ENCODE results near the gene PTPN23.

Gene PTPN23

GRCh38 chr3:47377186-47377585 is 3.6 kb upstream of the PTPN23 start:
- H3K79me1 ChIP-seq (replicated peaks; ENCODE audit: low read length, poor library complexity, severe bottlenecking), result peaks cover 12% of the 10 kb centered on the region
- no peak overlapping the region for H2AFZ ChIP-seq (ENCODE audit: low read depth, low read length)
- no peak overlapping the region for H4K8ac ChIP-seq (ENCODE audit: low read length)
- no peak overlapping the region for H2BK12ac ChIP-seq (ENCODE audit: low read length in 2 of 2)
- no peak overlapping the region for H2AK5ac ChIP-seq (ENCODE audit: low read length, severe bottlenecking)
- no peaks in the 10 kb centered on the region for H3K27me3 ChIP-seq (ENCODE audit: control insufficient read depth in 1 of 2, insufficient read depth in 1 of 2, low read length in 2 of 2)
- H2BK5ac ChIP-seq (ENCODE audit: low read depth, low read length, poor library complexity, severe bottlenecking), result no peak overlapping the region
- H3K4me2 ChIP-seq (ENCODE audit: low read length, poor library complexity, severe bottlenecking), result no peak overlapping the region
- DNase-seq, result no peak
- no peak overlapping the region for H2BK15ac ChIP-seq (ENCODE audit: low read depth, poor library complexity, severe bottlenecking)
- no peak overlapping the region for H2BK120ac ChIP-seq (ENCODE audit: low read depth, low read length)
- no peak overlapping the region for H3K9ac ChIP-seq (ENCODE audit: low read length)
- H3K4me3 ChIP-seq (ENCODE audit: insufficient read depth in 1 of 2, low read depth in 1 of 2, low read length in 2 of 2), result no peak overlapping the region
- 96% methylated on average over 2 of the region's 2 CpGs for WGBS
- no peaks in the 10 kb centered on the region for H3K36me3 ChIP-seq (ENCODE audit: control insufficient read depth in 1 of 2, insufficient read depth in 2 of 2, low read depth in 1 of 2, low read length in 2 of 2)
- H3K27ac ChIP-seq (ENCODE audit: low read length, poor library complexity, severe bottlenecking), result no peak overlapping the region
- H3K9me3 ChIP-seq (ENCODE audit: control insufficient read depth, low read length), result no peaks in the 10 kb centered on the region
- H3K18ac ChIP-seq (ENCODE audit: low read depth in 1 of 2, low read length in 2 of 2), result no peak overlapping the region
- H3K23ac ChIP-seq (ENCODE audit: low read length in 2 of 2), result no peak overlapping the region
- H4K91ac ChIP-seq (ENCODE audit: low read length), result no peak overlapping the region
- H3K14ac ChIP-seq (ENCODE audit: low read length in 2 of 2), result no peak overlapping the region
- H3K4ac ChIP-seq (ENCODE audit: low read depth in 1 of 2, low read length in 2 of 2), result no peak overlapping the region
- peaks cover 7% of the 10 kb centered on the region for H3K4me1 ChIP-seq (ENCODE audit: control insufficient read depth, insufficient read depth, low read depth, low read length)

- DNase-seq, result no peak
- Histone ChIP-seq H3K27ac (ENCODE audit: low read length, poor library complexity, severe bottlenecking) (no peak overlapping the region), H3K4me3 (ENCODE audit: insufficient read depth in 1 of 2, low read depth in 1 of 2, low read length in 2 of 2) (peak overlapping the region in 1 of 2 experiments; percentile 93), H2AK5ac (ENCODE audit: low read length, severe bottlenecking) (no peak overlapping the region), H4K8ac (ENCODE audit: low read length) (no peak overlapping the region), H3K4me2 (ENCODE audit: low read length, poor library complexity, severe bottlenecking) (no peak overlapping the region), H3K18ac (ENCODE audit: low read depth in 1 of 2, low read length in 2 of 2) (no peak overlapping the region), H3K9ac (ENCODE audit: low read length) (no peak overlapping the region), H2BK5ac (ENCODE audit: low read depth, low read length, poor library complexity, severe bottlenecking) (no peak overlapping the region), H2BK12ac (ENCODE audit: low read length in 2 of 2) (no peak overlapping the region), H2BK120ac (ENCODE audit: low read depth, low read length) (no peak overlapping the region), H3K27me3 (ENCODE audit: control insufficient read depth in 1 of 2, insufficient read depth in 1 of 2, low read length in 2 of 2) (no peaks in the 10 kb centered on the region), H3K36me3 (ENCODE audit: control insufficient read depth in 1 of 2, insufficient read depth in 2 of 2, low read depth in 1 of 2, low read length in 2 of 2) (peaks cover 0 to 8% of the 10 kb centered on the region in 2 experiments), H3K9me3 (ENCODE audit: control insufficient read depth, low read length) (no peaks in the 10 kb centered on the region), H2AFZ (ENCODE audit: low read depth, low read length) (no peak overlapping the region), H3K23ac (ENCODE audit: low read length in 2 of 2) (no peak overlapping the region), H3K14ac (ENCODE audit: low read length in 2 of 2) (no peak overlapping the region), H3K79me1 (replicated peaks; ENCODE audit: low read length, poor library complexity, severe bottlenecking) (peaks cover 14% of the 10 kb centered on the region), H3K4me1 (ENCODE audit: control insufficient read depth, insufficient read depth, low read depth, low read length) (peaks cover 13% of the 10 kb centered on the region), H2BK15ac (ENCODE audit: low read depth, poor library complexity, severe bottlenecking) (no peak overlapping the region), H3K4ac (ENCODE audit: low read depth in 1 of 2, low read length in 2 of 2) (no peak overlapping the region), H4K91ac (ENCODE audit: low read length) (no peak overlapping the region)
These were observed 2.0 kb upstream of the PTPN23 start for GRCh38 chr3:47378869-47379268.

GRCh38 chr3:47379411-47379899 is 1.4 kb upstream of the PTPN23 start:
- Histone ChIP-seq H2BK15ac (ENCODE audit: low read depth, poor library complexity, severe bottlenecking) (no peak overlapping the region), H3K27me3 (ENCODE audit: control insufficient read depth in 1 of 2, insufficient read depth in 1 of 2, low read length in 2 of 2) (no peaks in the 10 kb centered on the region), H3K27ac (ENCODE audit: low read length, poor library complexity, severe bottlenecking) (no peak overlapping the region), H3K9ac (ENCODE audit: low read length) (peak overlapping the region; percentile 99), H3K9me3 (ENCODE audit: control insufficient read depth, low read length) (no peaks in the 10 kb centered on the region), H2BK5ac (ENCODE audit: low read depth, low read length, poor library complexity, severe bottlenecking) (no peak overlapping the region), H3K4me3 (ENCODE audit: insufficient read depth in 1 of 2, low read depth in 1 of 2, low read length in 2 of 2) (peak overlapping the region in 1 of 2 experiments; percentile 93), H3K4me1 (ENCODE audit: control insufficient read depth, insufficient read depth, low read depth, low read length) (peaks cover 13% of the 10 kb centered on the region), H4K8ac (ENCODE audit: low read length) (no peak overlapping the region), H3K79me1 (replicated peaks; ENCODE audit: low read length, poor library complexity, severe bottlenecking) (peaks cover 14% of the 10 kb centered on the region), H3K36me3 (ENCODE audit: control insufficient read depth in 1 of 2, insufficient read depth in 2 of 2, low read depth in 1 of 2, low read length in 2 of 2) (peaks cover 0 to 8% of the 10 kb centered on the region in 2 experiments), H3K4ac (ENCODE audit: low read depth in 1 of 2, low read length in 2 of 2) (peak overlapping the region in 1 of 2 experiments; percentile 58), H3K18ac (ENCODE audit: low read depth in 1 of 2, low read length in 2 of 2) (no peak overlapping the region), H2AFZ (ENCODE audit: low read depth, low read length) (no peak overlapping the region), H2AK5ac (ENCODE audit: low read length, severe bottlenecking) (peak overlapping the region; percentile 44), H4K91ac (ENCODE audit: low read length) (no peak overlapping the region), H3K14ac (ENCODE audit: low read length in 2 of 2) (no peak overlapping the region), H3K23ac (ENCODE audit: low read length in 2 of 2) (no peak overlapping the region), H2BK12ac (ENCODE audit: low read length in 2 of 2) (no peak overlapping the region), H3K4me2 (ENCODE audit: low read length, poor library complexity, severe bottlenecking) (peak overlapping the region; percentile 68), H2BK120ac (ENCODE audit: low read depth, low read length) (no peak overlapping the region)
- no peak for DNase-seq
- WGBS, result 93% methylated on average over 19 of the region's 19 CpGs

- Histone ChIP-seq H4K91ac (ENCODE audit: low read length) (peak overlapping the region; percentile 77), H3K27ac (ENCODE audit: low read length, poor library complexity, severe bottlenecking) (peak overlapping the region; percentile 94), H2BK5ac (ENCODE audit: low read depth, low read length, poor library complexity, severe bottlenecking) (peak overlapping the region; percentile 81), H3K23ac (ENCODE audit: low read length in 2 of 2) (peak overlapping the region in 1 of 2 experiments; percentile 46), H3K9ac (ENCODE audit: low read length) (peak overlapping the region; percentile 99), H2BK12ac (ENCODE audit: low read length in 2 of 2) (peak overlapping the region in 1 of 2 experiments; percentile 32), H3K79me1 (replicated peaks; ENCODE audit: low read length, poor library complexity, severe bottlenecking) (peaks cover 14% of the 10 kb centered on the region), H3K4me3 (ENCODE audit: insufficient read depth in 1 of 2, low read depth in 1 of 2, low read length in 2 of 2) (peak overlapping the region; percentile 73 to 93), H3K27me3 (ENCODE audit: control insufficient read depth in 1 of 2, insufficient read depth in 1 of 2, low read length in 2 of 2) (no peaks in the 10 kb centered on the region), H3K4me1 (ENCODE audit: control insufficient read depth, insufficient read depth, low read depth, low read length) (peaks cover 13% of the 10 kb centered on the region), H4K8ac (ENCODE audit: low read length) (peak overlapping the region; percentile 97), H2AK5ac (ENCODE audit: low read length, severe bottlenecking) (peak overlapping the region; percentile 57), H2BK120ac (ENCODE audit: low read depth, low read length) (no peak overlapping the region), H3K4ac (ENCODE audit: low read depth in 1 of 2, low read length in 2 of 2) (peak overlapping the region; percentile 29 to 82), H3K4me2 (ENCODE audit: low read length, poor library complexity, severe bottlenecking) (peak overlapping the region; percentile 68), H3K14ac (ENCODE audit: low read length in 2 of 2) (peak overlapping the region in 1 of 2 experiments; percentile 78), H2AFZ (ENCODE audit: low read depth, low read length) (peak overlapping the region; percentile 30), H3K36me3 (ENCODE audit: control insufficient read depth in 1 of 2, insufficient read depth in 2 of 2, low read depth in 1 of 2, low read length in 2 of 2) (peaks cover 0 to 8% of the 10 kb centered on the region in 2 experiments), H3K9me3 (ENCODE audit: control insufficient read depth, low read length) (no peaks in the 10 kb centered on the region), H2BK15ac (ENCODE audit: low read depth, poor library complexity, severe bottlenecking) (peak overlapping the region; percentile 94), H3K18ac (ENCODE audit: low read depth in 1 of 2, low read length in 2 of 2) (peak overlapping the region; percentile 85 to 95)
- 4% methylated on average over 13 of the region's 23 CpGs for WGBS
- no peak for DNase-seq
These were observed 708 bp upstream of the PTPN23 start for GRCh38 chr3:47380026-47380600.

Data from mesenchymal stem cell (in vitro differentiated cells and primary cell).